K562 (cell line): Measurements from ENCODE around the gene HOXB1. TPM values are rescaled to one million over a fixed set of nuclear protein-coding genes. Genes with fewer than 3 reads are reported as not detected.
A peak's percentile ranks its signal among the peaks of the same experiment; 100 is the strongest.

Experiments used
- BRF2 ChIP-seq: IDR thresholded peaks from 3 replicates; pipeline ENCODE4 v1.6.1; 2011; ENCODE audit warnings: borderline replicate concordance, mild to moderate bottlenecking; ENCODE audit not compliant: insufficient read length, insufficient read depth
- CREB3L1 ChIP-seq: fragments of 450-650 bp; IDR thresholded peaks from 2 replicates; pipeline ENCODE4 v1.6.1; 2014; ENCODE audit warnings: low read depth, mild to moderate bottlenecking, moderate library complexity, borderline replicate concordance
- ELF1 ChIP-seq: fragments of 200-800 bp; sonication (Bioruptor generic); IDR thresholded peaks from 2 replicates; pipeline ENCODE4 v1.6.1; 2016; ENCODE audit warnings: missing genetic modification characterization, missing compliant biosample characterization
- ETS1 ChIP-seq: conservative IDR thresholded peaks from 2 replicates; pipeline ENCODE4 v1.6.1; 2011; ENCODE audit warnings: low read depth, mild to moderate bottlenecking, low read length; ENCODE audit not compliant: control insufficient read depth
- FOXA1 ChIP-seq: fragments of 450-650 bp; IDR thresholded peaks from 2 replicates; pipeline ENCODE4 v1.6.1; 2016; ENCODE audit warnings: mild to moderate bottlenecking, borderline replicate concordance
- GATAD2B ChIP-seq: fragments of 450-650 bp; IDR thresholded peaks from 2 replicates; pipeline ENCODE4 v1.6.1; 2017; ENCODE audit warnings: mild to moderate bottlenecking, borderline replicate concordance
- KDM2B ChIP-seq: fragments of 250-450 bp; sonication (Bioruptor Pico); IDR thresholded peaks from 2 replicates; pipeline ENCODE4 v1.8.0; 2021; ENCODE audit warnings: mild to moderate bottlenecking, moderate library complexity
- NCOA6 ChIP-seq: fragments of 450-650 bp; IDR thresholded peaks from 2 replicates; pipeline ENCODE4 v1.6.1; 2017; ENCODE audit warnings: mild to moderate bottlenecking
- POLR2G ChIP-seq: fragments of 200-400 bp; formaldehyde crosslinking; IDR thresholded peaks from 2 replicates; pipeline ENCODE4 v1.6.1; 2017; ENCODE audit warnings: low read depth, mild to moderate bottlenecking, antibody characterized with exemption, low read length, moderate library complexity
- SREBF2 ChIP-seq: sonication (generic); formaldehyde crosslinking; IDR thresholded peaks from 2 replicates; pipeline ENCODE4 v1.4.0; 2020; ENCODE audit warnings: mild to moderate bottlenecking, missing genetic modification reagents
- SRSF1 ChIP-seq: fragments of 200-400 bp; formaldehyde crosslinking; IDR thresholded peaks from 2 replicates; pipeline ENCODE4 v1.6.1; 2017; ENCODE audit warnings: mild to moderate bottlenecking, low read depth, low read length, moderate library complexity
- TARDBP ChIP-seq: fragments of 450-650 bp; IDR thresholded peaks from 2 replicates; pipeline ENCODE4 v1.6.1; 2016
- ZNF277 ChIP-seq: fragments of 250-450 bp; sonication (Bioruptor Pico); IDR thresholded peaks from 2 replicates; pipeline ENCODE4 v1.8.0; 2022; ENCODE audit warnings: inconsistent platforms, mild to moderate bottlenecking, moderate library complexity, borderline replicate concordance
- ZNF280B ChIP-seq: fragments of 250-450 bp; sonication (Bioruptor Pico); IDR thresholded peaks from 2 replicates; pipeline ENCODE4 v1.5.1; 2021; ENCODE audit warnings: mild to moderate bottlenecking
- ZNF551 ChIP-seq: fragments of 250-450 bp; sonication (Bioruptor Pico); IDR thresholded peaks from 2 replicates; pipeline ENCODE4 v1.5.0; 2021; ENCODE audit warnings: mild to moderate bottlenecking, moderate library complexity
- ZNF584 ChIP-seq: fragments of 200-800 bp; sonication (Bioruptor generic); IDR thresholded peaks from 2 replicates; pipeline ENCODE4 v1.6.1; 2016; ENCODE audit warnings: low read depth, mild to moderate bottlenecking, missing genetic modification characterization, missing compliant biosample characterization
- ZNF740 ChIP-seq, 3 experiments: fragments of 200-800 bp in 1 of 3; sonication (Bioruptor generic) in 1 of 3; sonication (generic) in 1 of 3; formaldehyde crosslinking in 1 of 3; IDR thresholded peaks; 2 replicates each; pipeline versions ENCODE4 v1.6.1 to v1.8.0; 2016 to 2022; ENCODE audit warnings: mild to moderate bottlenecking in 2 of 3, missing compliant biosample characterization in 2 of 3, missing genetic modification characterization in 2 of 3, missing genetic modification reagents in 1 of 3
- ZNF76 ChIP-seq: fragments of 250-450 bp; sonication (Bioruptor Pico); IDR thresholded peaks from 2 replicates; pipeline ENCODE4 v1.4.0; 2020; ENCODE audit warnings: mild to moderate bottlenecking, moderate library complexity, borderline replicate concordance
- polyA plus RNA-seq, 8 experiments: library from polyadenylated mRNA; depleted of rRNA in 4 of 8; stranded (reverse) in 5 of 8; unstranded in 3 of 8; fragments of >200 nt; fragmentation: Nextera tagmentation in 2 of 8; fragmentation: Illumina TruSeq in 1 of 8; extraction: Ambion mirVana in 2 of 8; extraction: Trizol in 1 of 8; gene quantifications; 2 replicates each; pipeline versions ENCODE4 v1.2.1 to v1.2.3, GENCODE V29; 2011 to 2014; ENCODE audit warnings: inconsistent platforms in 1 of 8, missing spikeins in 1 of 8
- total RNA-seq, 7 experiments: library from RNA; depleted of rRNA in 6 of 7; stranded (reverse); fragments of >200 nt in 6 of 7; fragmentation: Illumina TruSeq in 2 of 7; extraction: Trizol in 2 of 7; gene quantifications; 2 replicates each; pipeline versions ENCODE4 v1.2.1 to v1.2.3, GENCODE V29; 2011 to 2021; ENCODE audit warnings: low replicate concordance in 1 of 7

The HOXB1 gene
- total and polyA plus RNA-seq, 9 of the 15 experiments (the other 6 are each of a cell fraction or from before 2014, with no cell fraction given) = 0.04 TPM; not detected in 8

GRCh38 chr17:48492401-48493298 lies 38.2 kb downstream of the HOXB1 start (continued):
- TF ChIP-seq CREB3L1 = peak; percentile 90
- no peak for TF ChIP-seq SRSF1
- no peak for TF ChIP-seq ZNF76
- TF ChIP-seq SREBF2 (CRISPR knock-in tag) = no peak
- no peak for TF ChIP-seq ZNF551 (CRISPR knock-in tag)
- TF ChIP-seq TARDBP = 0 out of 2 replicates have a peak, but pooled peaks have one; percentile 44
- TF ChIP-seq ZNF280B (CRISPR knock-in tag) = no peak
- no peak for TF ChIP-seq BRF2
- TF ChIP-seq GATAD2B = 0 out of 2 replicates have a peak, but pooled peaks have one; percentile 38
- no peak for TF ChIP-seq FOXA1
- TF ChIP-seq POLR2G = peak; percentile 84
- TF ChIP-seq ELF1 (tag) = no peak
- TF ChIP-seq ZNF584 (CRISPR knock-in tag) = no peak
- TF ChIP-seq ETS1 = peak; percentile 48; the same call in 1 of the 2 replicates
- TF ChIP-seq NCOA6 = 0 out of 2 replicates have a peak, but pooled peaks have one; percentile 15
- peak; percentile 31; the same call in 1 of the 2 replicates for TF ChIP-seq ZNF740 (CRISPR knock-in tag; IDR thresholded peaks at IDR 0.05)
- no peak for TF ChIP-seq ZNF740 (tag; IDR thresholded peaks at IDR 0.05)
- no peak for TF ChIP-seq ZNF277 (CRISPR knock-in tag)
- TF ChIP-seq KDM2B (CRISPR knock-in tag) = no peak
